Ascending aorta (tissue), 2 donors: ENCODE data around the gene CCDC136. TPM values are rescaled to one million over a fixed set of nuclear protein-coding genes. Genes with fewer than 3 reads are reported as not detected.

Experiments
- DNase-seq, 2 donors: peaks; one replicate each; pipeline ENCODE4 v3.0.0-alpha.2; 2019; ENCODE audit warnings: low spot score in 2 of 2
- H3K27ac ChIP-seq, 2 donors: fragments of 200-600 bp; sonication (generic); one replicate each; pipeline ENCODE4 v1.5.1; 2016 to 2017; ENCODE audit warnings: mild to moderate bottlenecking in 1 of 2
- H3K27me3 ChIP-seq: fragments of 200-600 bp; sonication (generic); one replicate; pipeline ENCODE4 v1.5.1; 2017
- H3K36me3 ChIP-seq, 2 donors: fragments of 200-600 bp; sonication (generic); one replicate each; pipeline ENCODE4 v1.5.1; 2016
- H3K4me1 ChIP-seq, 2 donors: fragments of 200-600 bp; sonication (generic); one replicate each; pipeline ENCODE4 v1.5.1; 2016 to 2017; ENCODE audit warnings: mild to moderate bottlenecking in 1 of 2
- H3K4me3 ChIP-seq, 2 donors: fragments of 200-600 bp; sonication (generic); one replicate each; pipeline ENCODE4 v1.5.1; 2016 to 2017; ENCODE audit warnings: mild to moderate bottlenecking in 1 of 2
- H3K9me3 ChIP-seq, 2 donors: fragments of 200-600 bp; sonication (generic); one replicate each; pipeline ENCODE4 v1.5.1; 2016
- intact Hi-C: fragments of 100-400 bp; cut with DNase I; formaldehyde crosslinking; loops from one replicate; pipeline ENCODE4 v1.15.1; 2023
- total RNA-seq: library from RNA; depleted of rRNA; stranded (reverse); fragments of >200 nt; gene quantifications from one replicate; pipeline ENCODE4 v1.1.0, GENCODE V29; 2016
- TF ChIP-seq, protein P1 (sequence below), 3 experiments: fragments of 200-600 bp in 2 of 3; fragments of 450-650 bp in 1 of 3; sonication (generic) in 2 of 3; IDR thresholded peaks; one replicate each; pipeline ENCODE4 v1.5.1; 2016 to 2019; ENCODE audit warnings: antibody characterized with exemption in 3 of 3, mild to moderate bottlenecking in 1 of 3, moderate library complexity in 1 of 3

Gene CCDC136
- total RNA-seq, 1 donor from 2014 or later, result 0.64 TPM

GRCh38 chr7:128801003-128801402 lies 9.2 kb downstream of the CCDC136 start:
- no peak for DNase-seq
- no peak overlapping the region for H3K27ac ChIP-seq
- intact Hi-C loops, result no loop called here
- peaks cover 3 to 4% of the 10 kb centered on the region in 2 donors for H3K36me3 ChIP-seq
- no peaks in the 10 kb centered on the region for H3K9me3 ChIP-seq
- H3K27me3 ChIP-seq, result no peaks in the 10 kb centered on the region
- H3K4me1 ChIP-seq, result no peaks in the 10 kb centered on the region
- H3K4me3 ChIP-seq, result no peak overlapping the region
- TF ChIP-seq, protein P1, sequence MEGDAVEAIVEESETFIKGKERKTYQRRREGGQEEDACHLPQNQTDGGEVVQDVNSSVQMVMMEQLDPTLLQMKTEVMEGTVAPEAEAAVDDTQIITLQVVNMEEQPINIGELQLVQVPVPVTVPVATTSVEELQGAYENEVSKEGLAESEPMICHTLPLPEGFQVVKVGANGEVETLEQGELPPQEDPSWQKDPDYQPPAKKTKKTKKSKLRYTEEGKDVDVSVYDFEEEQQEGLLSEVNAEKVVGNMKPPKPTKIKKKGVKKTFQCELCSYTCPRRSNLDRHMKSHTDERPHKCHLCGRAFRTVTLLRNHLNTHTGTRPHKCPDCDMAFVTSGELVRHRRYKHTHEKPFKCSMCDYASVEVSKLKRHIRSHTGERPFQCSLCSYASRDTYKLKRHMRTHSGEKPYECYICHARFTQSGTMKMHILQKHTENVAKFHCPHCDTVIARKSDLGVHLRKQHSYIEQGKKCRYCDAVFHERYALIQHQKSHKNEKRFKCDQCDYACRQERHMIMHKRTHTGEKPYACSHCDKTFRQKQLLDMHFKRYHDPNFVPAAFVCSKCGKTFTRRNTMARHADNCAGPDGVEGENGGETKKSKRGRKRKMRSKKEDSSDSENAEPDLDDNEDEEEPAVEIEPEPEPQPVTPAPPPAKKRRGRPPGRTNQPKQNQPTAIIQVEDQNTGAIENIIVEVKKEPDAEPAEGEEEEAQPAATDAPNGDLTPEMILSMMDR (IDR thresholded peaks at IDR 0.05), result no peak

GRCh38 chr7:128801667-128802418 lies 10.1 kb downstream of the CCDC136 start:
- DNase-seq, result no peak
- Histone ChIP-seq H3K4me3 (no peak overlapping the region), H3K4me1 (no peaks in the 10 kb centered on the region), H3K27me3 (no peaks in the 10 kb centered on the region), H3K9me3 (no peaks in the 10 kb centered on the region), H3K36me3 (peaks cover 8 to 9% of the 10 kb centered on the region in 2 donors), H3K27ac (no peak overlapping the region)
- TF ChIP-seq, protein P1 (IDR thresholded peaks at IDR 0.05), result no peak
- intact Hi-C loops, result no loop called here

DNA sequence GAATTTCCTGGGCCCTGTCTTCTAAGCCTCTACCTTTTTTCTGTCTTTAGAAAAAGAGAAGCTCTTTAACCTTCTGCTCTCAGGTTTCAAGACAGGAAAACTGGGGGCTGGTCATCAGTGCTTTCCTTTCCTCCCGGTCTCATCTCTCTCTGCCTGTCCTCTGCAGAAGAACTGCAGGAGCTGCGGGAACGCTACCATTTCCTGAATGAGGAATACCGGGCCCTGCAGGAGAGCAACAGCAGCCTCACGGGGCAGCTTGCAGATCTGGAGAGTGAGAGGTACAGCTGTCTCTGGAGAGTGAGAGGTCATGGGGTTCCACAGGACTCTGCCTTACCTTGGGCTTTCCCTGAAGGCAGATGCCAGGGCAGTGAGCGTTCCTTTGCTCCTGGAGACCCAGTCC lies 12.7 kb downstream of the CCDC136 start:
- Histone ChIP-seq H3K9me3 (no peaks in the 10 kb centered on the region), H3K36me3 (peaks cover 8 to 9% of the 10 kb centered on the region in 2 donors), H3K4me3 (no peak overlapping the region), H3K27ac (no peak overlapping the region), H3K27me3 (no peaks in the 10 kb centered on the region), H3K4me1 (no peaks in the 10 kb centered on the region)
- no peak for DNase-seq
- intact Hi-C loops, result no loop called here
- TF ChIP-seq, protein P1 (IDR thresholded peaks at IDR 0.05), result no peak

- no peak for DNase-seq
- no peaks in the 10 kb centered on the region for H3K4me1 ChIP-seq
- H3K4me3 ChIP-seq, result no peak overlapping the region
- no peaks in the 10 kb centered on the region for H3K27me3 ChIP-seq
- TF ChIP-seq, protein P1 (IDR thresholded peaks at IDR 0.05), result no peak
- no peaks in the 10 kb centered on the region for H3K9me3 ChIP-seq
- intact Hi-C loops, result no loop called here
- peaks cover 8 to 9% of the 10 kb centered on the region in 2 donors for H3K36me3 ChIP-seq
- no peak overlapping the region for H3K27ac ChIP-seq
Measured at GRCh38 chr7:128805225-128805624, 13.5 kb downstream of the CCDC136 start.

GRCh38 chr7:128807191-128807590 lies 15.4 kb downstream of the CCDC136 start:
- TF ChIP-seq, protein P1 (IDR thresholded peaks at IDR 0.05), result no peak
- Histone ChIP-seq H3K36me3 (peaks cover 8 to 9% of the 10 kb centered on the region in 2 donors), H3K4me3 (no peak overlapping the region), H3K27ac (no peak overlapping the region), H3K4me1 (no peaks in the 10 kb centered on the region), H3K9me3 (no peaks in the 10 kb centered on the region), H3K27me3 (no peaks in the 10 kb centered on the region)
- intact Hi-C loops, result no loop called here
- DNase-seq, result no peak
